Measurements from ENCODE around the gene RIMS3.

GRCh38 chr1:40668769-40669525 is 3.5 kb upstream of the RIMS3 start:
- TF ChIP-seq POLR2A (IDR thresholded peaks at IDR 0.05): no peak
- TF ChIP-seq POLR2AphosphoS5 (IDR thresholded peaks at IDR 0.05): no peak
